HT1080 (cell line): ENCODE data around the gene RPL37A. TPM values are rescaled to one million over a fixed set of nuclear protein-coding genes. Genes with fewer than 3 reads are reported as not detected.

Experiments
- DNase-seq: peaks from one replicate; pipeline ENCODE4 v3.0.0-alpha.2; 2015; ENCODE audit warnings: low read depth
- polyA plus RNA-seq, 2 experiments: library from polyadenylated mRNA; depleted of rRNA; stranded (reverse); fragments of >200 nt; gene quantifications; 2 replicates each; pipeline ENCODE4 v1.2.3, GENCODE V29; 2015
- total RNA-seq: library from RNA; depleted of rRNA; stranded (reverse); fragments of >200 nt; shearing (Covaris generic); gene quantifications from 2 replicates; pipeline ENCODE4 v1.2.3, GENCODE V29; 2014; rRNA removed

Gene RPL37A
- 2,842 and 5,277 TPM in 2 replicates for total RNA-seq
- 1,886 and 2,167 TPM in 2 replicates for polyA plus RNA-seq (2015; cell fraction: cytosol; rRNA removed)
- polyA plus RNA-seq (2015; cell fraction: nucleus; rRNA removed), result 570 and 587 TPM in 2 replicates

GRCh38 chr2:216498379-216499352, at the start of gene RPL37A:
RPL37A (plus strand) TSS chr2:216498844; CDS start chr2:216498875, 31 bp downstream.
- peak; percentile 95 for DNase-seq

- no peak for DNase-seq
Measured at GRCh38 chr2:216450346-216450745, 48.3 kb upstream of the RPL37A start.

- DNase-seq, result no peak
Measured at GRCh38 chr2:216450784-216451183, 47.9 kb upstream of the RPL37A start.

GRCh38 chr2:216453955-216454614, 44.6 kb upstream of the RPL37A start:
- DNase-seq, result no peak

- DNase-seq, result no peak
Measured at GRCh38 chr2:216463148-216463547, 35.5 kb upstream of the RPL37A start.

- DNase-seq, result no peak
Measured at GRCh38 chr2:216464104-216464720, 34.4 kb upstream of the RPL37A start.

GRCh38 chr2:216465579-216466195, 33.0 kb upstream of the RPL37A start:
- DNase-seq, result no peak

GRCh38 chr2:216467845-216468244, 30.8 kb upstream of the RPL37A start:
- DNase-seq, result no peak

GRCh38 chr2:216469661-216470060, 29.0 kb upstream of the RPL37A start:
- no peak for DNase-seq

GRCh38 chr2:216473187-216473586, 25.5 kb upstream of the RPL37A start:
- no peak for DNase-seq

- no peak for DNase-seq
Measured at GRCh38 chr2:216474925-216475670, 23.5 kb upstream of the RPL37A start.

GRCh38 chr2:216475767-216476166, 22.9 kb upstream of the RPL37A start:
- DNase-seq, result no peak

GRCh38 chr2:216477283-216478035, 21.2 kb upstream of the RPL37A start:
- no peak for DNase-seq

GRCh38 chr2:216478151-216478550, 20.5 kb upstream of the RPL37A start:
- peak; percentile 96 for DNase-seq

- DNase-seq, result no peak
Measured at GRCh38 chr2:216478791-216479190, 19.9 kb upstream of the RPL37A start.

- no peak for DNase-seq
Measured at GRCh38 chr2:216480221-216480620, 18.4 kb upstream of the RPL37A start.

- no peak for DNase-seq
Measured at GRCh38 chr2:216482640-216483039, 16.0 kb upstream of the RPL37A start.

- no peak for DNase-seq
Measured at GRCh38 chr2:216485237-216485636, 13.4 kb upstream of the RPL37A start.

GRCh38 chr2:216485745-216486144, 12.9 kb upstream of the RPL37A start:
- DNase-seq, result no peak

- DNase-seq, result no peak
Measured at GRCh38 chr2:216486271-216486670, 12.4 kb upstream of the RPL37A start.
